ENCODE data around the gene SCN8A.

DNA sequence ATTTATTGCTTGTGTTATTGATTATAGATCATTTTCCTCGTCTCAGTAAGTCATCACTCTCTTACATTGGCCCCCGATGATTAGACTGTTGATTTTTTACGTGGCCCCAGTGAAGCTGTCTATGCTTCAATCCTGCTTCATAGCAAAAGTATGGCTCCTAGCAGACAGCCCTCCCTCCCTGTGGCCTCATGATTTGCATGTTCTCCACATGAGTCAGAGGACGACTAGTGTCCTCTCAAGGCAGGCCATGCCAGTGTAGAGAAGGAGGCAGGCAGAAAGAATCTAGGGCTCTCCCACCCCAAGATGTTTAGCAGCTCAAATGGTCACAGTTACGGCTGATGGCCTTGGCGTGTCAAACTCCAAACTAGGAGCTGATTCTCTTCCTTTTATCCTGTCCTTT lies 197.8 kb downstream of the SCN8A start:
- TF ChIP-seq, protein P1, sequence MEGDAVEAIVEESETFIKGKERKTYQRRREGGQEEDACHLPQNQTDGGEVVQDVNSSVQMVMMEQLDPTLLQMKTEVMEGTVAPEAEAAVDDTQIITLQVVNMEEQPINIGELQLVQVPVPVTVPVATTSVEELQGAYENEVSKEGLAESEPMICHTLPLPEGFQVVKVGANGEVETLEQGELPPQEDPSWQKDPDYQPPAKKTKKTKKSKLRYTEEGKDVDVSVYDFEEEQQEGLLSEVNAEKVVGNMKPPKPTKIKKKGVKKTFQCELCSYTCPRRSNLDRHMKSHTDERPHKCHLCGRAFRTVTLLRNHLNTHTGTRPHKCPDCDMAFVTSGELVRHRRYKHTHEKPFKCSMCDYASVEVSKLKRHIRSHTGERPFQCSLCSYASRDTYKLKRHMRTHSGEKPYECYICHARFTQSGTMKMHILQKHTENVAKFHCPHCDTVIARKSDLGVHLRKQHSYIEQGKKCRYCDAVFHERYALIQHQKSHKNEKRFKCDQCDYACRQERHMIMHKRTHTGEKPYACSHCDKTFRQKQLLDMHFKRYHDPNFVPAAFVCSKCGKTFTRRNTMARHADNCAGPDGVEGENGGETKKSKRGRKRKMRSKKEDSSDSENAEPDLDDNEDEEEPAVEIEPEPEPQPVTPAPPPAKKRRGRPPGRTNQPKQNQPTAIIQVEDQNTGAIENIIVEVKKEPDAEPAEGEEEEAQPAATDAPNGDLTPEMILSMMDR (IDR thresholded peaks at IDR 0.05; ENCODE audit: low read length), result no peak
- TF ChIP-seq EZH2 (optimal IDR thresholded peaks at IDR 0.05; ENCODE audit: low read depth, low read length), result no peak

All from MM.1S (cell line).